TTC549 (cell line): ENCODE results near the gene ATF4.

ENCODE experiments used
- FAIRE-seq: peaks from 2 replicates; lab custom pipeline; 2012; peaks lifted over from hg19 to GRCh38; lab: Jason Lieb, UNC

The ATF4 gene

DNA sequence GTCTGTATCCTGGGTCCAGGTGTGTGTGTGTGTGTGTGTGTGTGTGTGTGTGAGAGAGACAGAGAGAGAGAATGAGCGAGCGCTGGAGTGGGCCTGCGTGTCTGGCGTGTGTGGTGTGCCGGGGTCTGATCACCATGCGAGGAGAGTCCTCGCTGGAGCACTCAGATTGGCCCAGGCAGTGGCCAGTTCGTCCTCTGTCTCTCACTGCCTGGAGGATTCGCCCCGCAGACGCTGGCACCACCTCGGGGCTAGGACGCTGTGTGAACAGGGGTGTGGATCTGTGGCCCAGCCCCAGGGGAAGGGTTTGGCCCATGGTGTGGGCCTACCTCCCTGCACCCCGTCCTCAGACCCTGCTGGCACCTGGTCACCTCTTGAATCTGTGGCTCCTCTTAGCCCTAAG, 38.6 kb downstream of the ATF4 start:
- FAIRE-seq, result no peak

GRCh38 chr22:39559456-39560105, 39.2 kb downstream of the ATF4 start:
- no peak for FAIRE-seq

GRCh38 chr22:39560127-39560526, 39.8 kb downstream of the ATF4 start:
- FAIRE-seq, result no peak

DNA sequence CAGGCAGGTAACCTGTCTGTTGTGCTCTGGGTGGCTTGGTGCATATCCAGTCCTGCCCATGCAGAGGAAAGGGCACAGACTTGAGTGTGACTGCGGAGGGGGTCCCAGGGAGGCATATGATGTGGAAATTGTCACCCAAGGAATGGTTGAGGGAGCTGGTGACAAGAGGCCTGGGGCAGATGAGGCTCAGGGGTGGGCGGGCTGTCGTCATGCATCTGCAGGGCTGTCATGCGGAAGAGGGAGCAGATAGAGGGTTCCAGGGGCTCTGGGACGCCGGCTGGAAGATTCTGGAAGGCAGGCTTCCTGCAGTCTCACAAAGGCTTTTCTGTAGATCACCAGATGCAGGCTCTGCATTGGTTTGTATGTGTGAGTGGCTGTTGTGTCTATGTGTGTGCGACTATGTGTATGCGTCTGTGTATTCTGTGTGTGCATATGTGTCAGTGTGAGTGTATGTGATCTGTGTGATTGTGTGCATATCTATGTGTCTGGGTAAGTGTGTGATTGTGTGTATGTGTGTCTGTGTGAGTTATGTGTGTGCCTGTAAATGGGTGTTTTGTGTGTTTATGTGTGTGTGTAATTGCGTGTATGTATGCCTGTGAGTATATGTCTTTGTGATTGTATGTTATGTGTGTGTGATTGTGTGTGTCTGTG, 42.6 kb downstream of the ATF4 start:
- FAIRE-seq, result no peak

- FAIRE-seq, result no peak
Observed at GRCh38 chr22:39563571-39564428, 43.4 kb downstream of the ATF4 start.

- no peak for FAIRE-seq
Observed at GRCh38 chr22:39565414-39565944, 45.1 kb downstream of the ATF4 start.

DNA sequence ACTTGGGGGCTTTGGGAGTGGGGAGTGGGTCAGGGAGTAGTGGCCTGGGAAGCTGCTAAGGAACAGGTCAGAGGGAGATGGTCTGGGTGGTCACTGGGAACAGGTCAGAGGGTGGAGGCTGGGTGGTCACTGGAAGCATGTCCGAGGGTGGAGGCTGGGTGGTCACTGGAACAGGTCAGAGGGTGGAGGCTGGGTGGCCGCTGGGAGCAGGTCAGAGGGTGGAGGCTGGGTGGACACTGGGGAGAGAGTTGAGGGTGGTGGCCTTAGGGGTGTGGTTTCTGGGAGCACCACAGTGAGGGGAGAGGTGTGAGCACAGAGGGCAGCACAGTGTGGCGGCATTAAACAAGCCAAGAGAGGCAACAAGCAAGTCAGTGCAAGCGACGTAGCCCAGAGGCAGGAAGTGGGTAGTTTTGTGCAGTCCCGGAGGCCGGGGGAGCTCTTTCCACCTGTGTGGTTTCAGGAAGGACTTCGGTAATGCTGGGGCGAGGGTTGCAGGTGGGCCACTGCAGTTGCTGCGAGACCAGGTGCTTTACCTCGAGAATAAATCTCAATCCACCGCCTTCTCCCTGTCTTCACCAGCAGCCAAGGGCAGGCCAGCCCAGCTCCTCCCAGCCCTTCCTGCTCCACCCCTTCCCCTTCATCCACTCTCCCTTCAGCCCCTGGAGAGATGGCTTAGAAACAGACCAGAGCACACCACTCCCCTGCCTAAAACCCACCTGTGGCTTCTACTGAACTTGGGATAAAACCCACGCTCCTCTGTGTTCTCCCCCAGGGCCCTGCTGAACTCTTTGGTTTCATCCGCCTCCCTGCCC, 47.0 kb downstream of the ATF4 start:
- FAIRE-seq, result no peak

DNA sequence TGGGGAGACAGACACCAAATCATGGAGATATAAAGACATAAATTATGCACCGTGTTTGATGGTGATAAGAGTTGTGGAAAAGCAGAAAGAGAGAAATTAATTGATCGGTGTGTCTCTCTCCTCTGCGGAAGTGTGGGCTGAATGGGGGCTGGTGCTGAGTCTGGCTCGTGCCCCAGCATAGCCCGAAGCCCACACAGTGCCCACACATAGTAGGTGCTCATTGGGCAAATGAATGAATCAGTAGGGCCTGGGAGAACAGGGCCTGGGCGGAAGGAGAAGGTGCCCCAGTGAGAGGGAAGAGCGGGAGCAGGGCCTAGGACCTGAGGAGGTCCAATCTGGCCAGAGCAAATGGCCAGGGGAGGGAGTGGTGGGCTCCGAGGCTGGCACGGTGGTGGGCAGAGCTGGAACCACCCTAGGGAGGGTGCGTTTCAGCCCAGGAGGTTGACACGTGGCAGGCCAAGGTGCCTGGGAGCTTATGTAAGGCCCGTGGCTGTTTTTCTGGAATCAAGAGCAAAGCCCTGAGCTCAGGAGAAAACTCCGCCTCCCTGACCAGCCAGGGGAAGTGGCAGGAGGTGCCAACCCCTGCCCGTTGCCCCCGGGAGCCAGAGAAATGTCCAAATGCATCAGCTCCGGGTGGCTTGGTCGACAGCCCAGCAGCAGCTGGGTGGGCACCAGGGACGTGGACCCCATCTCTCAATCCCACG, 48.1 kb downstream of the ATF4 start:
- FAIRE-seq, result no peak

DNA sequence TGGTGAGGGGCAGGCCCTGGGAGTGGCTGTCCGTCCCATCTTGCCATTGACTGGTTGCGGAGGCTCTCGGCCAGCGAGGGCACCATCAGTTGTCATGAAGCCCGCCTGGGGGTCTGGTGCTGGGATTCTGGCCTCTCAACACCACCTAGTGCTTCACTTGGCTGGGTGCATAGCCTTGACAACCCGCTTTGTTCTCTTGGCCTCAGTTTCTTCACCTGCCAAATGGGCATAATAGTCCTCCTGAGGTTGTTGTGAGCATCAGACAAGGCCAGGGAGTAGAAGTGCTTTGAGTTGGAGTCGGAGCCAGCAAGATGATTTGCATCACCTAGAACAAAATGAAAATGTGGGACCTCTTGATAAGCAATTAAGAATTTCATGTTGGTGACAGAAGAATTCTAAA, 48.7 kb downstream of the ATF4 start:
- FAIRE-seq, result no peak

DNA sequence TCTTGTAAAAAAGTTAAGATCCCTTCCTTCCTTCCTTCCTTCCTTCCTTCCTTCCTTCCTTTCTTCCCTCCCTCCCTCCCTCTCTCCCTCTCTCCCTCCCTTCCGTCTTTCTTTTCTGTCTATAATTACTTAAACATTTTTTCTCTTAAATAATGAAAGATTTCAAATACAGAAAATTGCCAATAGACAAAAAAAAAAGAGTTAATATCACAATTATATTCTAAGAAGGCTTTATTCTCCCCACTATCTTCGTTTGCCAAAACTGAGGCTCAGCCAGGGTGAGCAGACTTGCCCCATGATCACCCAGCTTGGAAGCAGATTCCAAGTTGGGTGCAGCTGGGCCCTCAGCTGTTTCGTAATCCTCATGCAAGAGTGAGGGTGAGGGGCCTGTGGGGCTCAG, 49.9 kb downstream of the ATF4 start:
- no peak for FAIRE-seq

DNA sequence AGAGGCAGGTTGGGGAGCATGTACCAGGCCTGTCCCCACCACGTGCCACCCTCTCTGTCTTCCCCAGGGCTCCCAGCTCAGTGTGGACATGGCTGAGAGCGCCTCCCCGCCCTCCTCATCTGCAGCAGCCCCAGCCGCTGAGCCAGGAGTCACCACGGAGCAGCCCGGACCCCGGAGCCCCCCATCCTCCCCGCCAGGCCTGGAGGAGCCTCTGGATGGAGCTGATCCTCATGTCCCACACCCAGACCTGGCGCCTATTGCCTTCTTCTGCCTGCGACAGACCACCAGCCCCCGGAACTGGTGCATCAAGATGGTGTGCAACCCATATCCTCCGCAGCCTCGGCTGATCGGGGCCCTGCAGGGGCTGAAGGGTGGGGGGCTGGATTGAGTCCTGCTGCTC, 50.3 kb downstream of the ATF4 start, which contains the start of gene CACNA1I:
CACNA1I (plus strand) TSS at position 89 of the 400 bp plus-strand sequence; CDS start at position 89, 0 bp downstream.
- no peak for FAIRE-seq

DNA sequence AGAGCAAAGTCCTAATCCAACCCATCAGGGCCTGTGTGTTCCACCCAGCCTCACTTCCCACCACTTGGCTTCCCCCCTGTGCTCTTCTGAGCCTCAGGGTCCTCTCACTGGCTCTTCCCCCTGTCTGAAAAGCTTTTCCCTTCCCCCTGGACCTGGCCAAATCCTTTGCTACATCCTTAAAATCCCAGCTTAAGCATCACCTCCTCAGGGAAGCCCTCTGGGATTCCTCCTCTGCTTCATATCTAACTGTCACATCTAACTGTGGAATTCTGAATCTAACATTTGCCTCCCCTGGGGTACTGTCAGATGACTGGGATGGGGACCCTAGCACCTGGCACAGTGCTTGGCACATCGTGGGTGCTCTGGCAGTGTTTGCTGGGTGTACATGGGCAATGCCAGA, 51.2 kb downstream of the ATF4 start:
- no peak for FAIRE-seq
